ENCODE measurements around the gene TENT4A. TPM values are rescaled to one million over a fixed set of nuclear protein-coding genes. Genes with fewer than 3 reads are reported as not detected.

Gene TENT4A
- total RNA-seq, 4 donors from 2014 or later: 17.0 to 21.9 (median 20.1) TPM

GRCh38 chr5:6722015-6722414 is 8.8 kb downstream of the TENT4A start:
- peak overlapping the region; percentile 66 to 78 (median 68) for H3K27ac ChIP-seq (replicated peaks in 1 of 4)
- TF ChIP-seq, protein P1, sequence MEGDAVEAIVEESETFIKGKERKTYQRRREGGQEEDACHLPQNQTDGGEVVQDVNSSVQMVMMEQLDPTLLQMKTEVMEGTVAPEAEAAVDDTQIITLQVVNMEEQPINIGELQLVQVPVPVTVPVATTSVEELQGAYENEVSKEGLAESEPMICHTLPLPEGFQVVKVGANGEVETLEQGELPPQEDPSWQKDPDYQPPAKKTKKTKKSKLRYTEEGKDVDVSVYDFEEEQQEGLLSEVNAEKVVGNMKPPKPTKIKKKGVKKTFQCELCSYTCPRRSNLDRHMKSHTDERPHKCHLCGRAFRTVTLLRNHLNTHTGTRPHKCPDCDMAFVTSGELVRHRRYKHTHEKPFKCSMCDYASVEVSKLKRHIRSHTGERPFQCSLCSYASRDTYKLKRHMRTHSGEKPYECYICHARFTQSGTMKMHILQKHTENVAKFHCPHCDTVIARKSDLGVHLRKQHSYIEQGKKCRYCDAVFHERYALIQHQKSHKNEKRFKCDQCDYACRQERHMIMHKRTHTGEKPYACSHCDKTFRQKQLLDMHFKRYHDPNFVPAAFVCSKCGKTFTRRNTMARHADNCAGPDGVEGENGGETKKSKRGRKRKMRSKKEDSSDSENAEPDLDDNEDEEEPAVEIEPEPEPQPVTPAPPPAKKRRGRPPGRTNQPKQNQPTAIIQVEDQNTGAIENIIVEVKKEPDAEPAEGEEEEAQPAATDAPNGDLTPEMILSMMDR (IDR thresholded peaks at IDR 0.05): no peak
- TF ChIP-seq EP300 (IDR thresholded peaks at IDR 0.05): no peak
- TF ChIP-seq POLR2AphosphoS5 (IDR thresholded peaks at IDR 0.05): no peak
- no peak for TF ChIP-seq POLR2A (IDR thresholded peaks at IDR 0.05; ENCODE audit: low read depth)
- 22% methylated on average over 6 of the region's 6 CpGs for WGBS

GRCh38 chr5:6723122-6723815 is 10.0 kb downstream of the TENT4A start:
- Histone ChIP-seq H3K9me3 (no peaks in the 10 kb centered on the region), H3K27ac (replicated peaks in 1 of 4) (peak overlapping the region in 2 of 4 donors; percentile 66 to 78), H3K4me1 (peaks cover 74 to 99% (median 98%) of the 10 kb centered on the region in 4 donors), H3K4me3 (no peak overlapping the region), H3K36me3 (peaks cover 0 to 4% (median 0%) of the 10 kb centered on the region in 4 donors), H3K27me3 (no peaks in the 10 kb centered on the region)
- WGBS: 56% methylated on average over 12 of the region's 14 CpGs
- TF ChIP-seq EP300 (IDR thresholded peaks at IDR 0.05): no peak
- TF ChIP-seq POLR2A (IDR thresholded peaks at IDR 0.05; ENCODE audit: low read depth): no peak
- TF ChIP-seq, protein P1 (IDR thresholded peaks at IDR 0.05): no peak
- TF ChIP-seq POLR2AphosphoS5 (IDR thresholded peaks at IDR 0.05): no peak
- DNase-seq (ENCODE audit: extremely low spot score): no peak
- intact Hi-C loops (cut with DNase I): no loop called here

More at GRCh38 chr5:6722015-6722414, 8.8 kb downstream of the TENT4A start:
- Histone ChIP-seq H3K4me1 (peaks cover 80 to 100% (median 98%) of the 10 kb centered on the region in 4 donors), H3K4me3 (peak overlapping the region; percentile 38 to 48 (median 42)), H3K27me3 (no peaks in the 10 kb centered on the region), H3K9me3 (no peaks in the 10 kb centered on the region), H3K36me3 (peaks cover 0 to 4% (median 0%) of the 10 kb centered on the region in 4 donors)
- intact Hi-C loops (cut with DNase I): no loop called here
- no peak for DNase-seq (ENCODE audit: extremely low spot score)

DNA sequence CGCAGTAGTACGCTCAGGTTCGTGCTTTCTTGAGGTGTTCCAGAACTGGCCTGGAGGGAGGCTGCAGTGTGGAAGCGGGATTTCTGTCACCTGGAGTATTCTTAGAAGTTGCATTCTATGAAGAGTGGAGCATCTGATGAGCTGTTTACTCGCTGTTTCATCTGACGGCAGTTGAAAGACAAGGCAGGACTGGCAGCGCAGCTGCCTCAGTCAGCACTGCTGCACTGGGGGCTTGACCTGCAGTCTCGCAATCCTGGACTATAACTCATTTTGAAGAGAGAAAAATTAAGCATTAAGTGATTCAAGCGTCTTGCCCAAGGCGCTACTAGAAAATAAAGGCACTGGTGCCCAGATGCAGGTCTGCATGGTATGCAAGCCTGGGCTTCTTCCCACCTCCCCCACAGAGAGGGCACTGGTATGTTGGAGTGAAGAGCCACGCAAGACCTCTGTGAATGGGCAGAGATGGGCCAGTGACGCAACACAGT is 10.6 kb downstream of the TENT4A start:
- intact Hi-C loops (cut with DNase I): no loop called here
- Histone ChIP-seq H3K4me3 (no peak overlapping the region), H3K27ac (replicated peaks in 1 of 4) (no peak overlapping the region), H3K36me3 (peaks cover 0 to 4% (median 0%) of the 10 kb centered on the region in 4 donors), H3K4me1 (peaks cover 73 to 98% (median 96%) of the 10 kb centered on the region in 4 donors), H3K9me3 (no peaks in the 10 kb centered on the region), H3K27me3 (no peaks in the 10 kb centered on the region)
- no peak for DNase-seq (ENCODE audit: extremely low spot score)
- whole genome bisulfite sequencing: 86% methylated on average over 12 of the region's 12 CpGs
- TF ChIP-seq POLR2A (IDR thresholded peaks at IDR 0.05; ENCODE audit: low read depth) (no peak), POLR2AphosphoS5 (IDR thresholded peaks at IDR 0.05) (no peak), EP300 (IDR thresholded peaks at IDR 0.05) (no peak)
- TF ChIP-seq, protein P1 (IDR thresholded peaks at IDR 0.05): no peak

DNA sequence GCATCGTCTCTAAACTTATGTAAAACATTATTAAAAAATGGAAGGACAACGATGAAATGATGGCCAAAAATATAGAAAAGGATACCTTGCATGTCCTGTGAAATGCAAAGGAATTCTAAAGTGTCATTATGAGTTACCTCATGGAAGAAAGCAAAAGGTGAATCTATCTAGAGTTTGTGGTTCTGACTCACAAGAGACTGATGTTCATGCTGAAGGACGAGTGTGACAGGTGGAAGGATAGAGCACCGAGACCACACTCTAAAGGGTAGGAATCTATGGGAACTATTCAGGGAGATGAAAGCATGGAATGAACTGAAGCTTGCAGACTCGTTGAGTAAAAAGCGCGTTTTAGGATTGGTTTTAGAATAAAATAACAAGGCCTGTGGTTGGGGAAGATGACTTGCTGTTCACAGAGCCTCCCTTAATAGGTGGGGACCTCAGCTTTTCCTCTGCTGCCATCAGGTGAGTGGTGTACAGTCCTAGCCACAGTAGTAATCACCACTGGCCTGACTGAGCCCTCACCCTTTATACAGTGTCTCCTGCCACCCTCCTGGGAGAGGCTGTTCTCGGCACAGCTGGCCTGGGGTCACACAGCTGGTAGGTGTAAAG is 11.2 kb downstream of the TENT4A start:
- TF ChIP-seq POLR2AphosphoS5 (IDR thresholded peaks at IDR 0.05) (no peak), POLR2A (IDR thresholded peaks at IDR 0.05; ENCODE audit: low read depth) (no peak), EP300 (IDR thresholded peaks at IDR 0.05) (no peak)
- TF ChIP-seq, protein P1 (IDR thresholded peaks at IDR 0.05): no peak
- intact Hi-C loops (cut with DNase I): no loop called here
- Histone ChIP-seq H3K27ac (replicated peaks in 1 of 4) (no peak overlapping the region), H3K36me3 (peaks cover 0 to 4% (median 0%) of the 10 kb centered on the region in 4 donors), H3K4me3 (no peak overlapping the region), H3K4me1 (peaks cover 71 to 100% (median 96%) of the 10 kb centered on the region in 4 donors), H3K9me3 (no peaks in the 10 kb centered on the region), H3K27me3 (no peaks in the 10 kb centered on the region)
- WGBS: 88% methylated on average over 8 of the region's 8 CpGs
- no peak for DNase-seq (ENCODE audit: extremely low spot score)
